Measurements from ENCODE around the gene SCYGR4. TPM values are rescaled to one million over a fixed set of nuclear protein-coding genes. Genes with fewer than 3 reads are reported as not detected.

SCYGR4 gene
- total and polyA plus RNA-seq, 10 donors, result 0.04 TPM; not detected in 9

GRCh38 chr2:227613272-227613660 lies 4.0 kb upstream of the SCYGR4 start:
- WGBS, 5 donors, result 60 to 83% (median 68%) methylated on average over 4 of the region's 4 CpGs
- H3K4me3 ChIP-seq, result no peak overlapping the region
- no peak overlapping the region for H3K27ac ChIP-seq
- intact Hi-C loops (cut with DNase I; ENCODE audit: low total_unique reads), result no loop called here
- DNase-seq, result no peak
- TF ChIP-seq POLR2AphosphoS5 (IDR thresholded peaks at IDR 0.05) (no peak), POLR2A (IDR thresholded peaks at IDR 0.05) (no peak), CTCF (IDR thresholded peaks at IDR 0.05 in 8 of 11, conservative IDR thresholded peaks at IDR 0.05 in 3 of 11) (no peak)
- H3K27me3 ChIP-seq (replicated peaks in 1 of 7), result peaks cover 0 to 35% (median 0%) of the 10 kb centered on the region in 7 donors
- no peaks in the 10 kb centered on the region for H3K36me3 ChIP-seq
- no peaks in the 10 kb centered on the region for H3K9me3 ChIP-seq
- peaks cover 0 to 14% (median 2%) of the 10 kb centered on the region in 6 donors for H3K4me1 ChIP-seq

- no peak for TF ChIP-seq CTCF (IDR thresholded peaks at IDR 0.05 in 8 of 11, conservative IDR thresholded peaks at IDR 0.05 in 3 of 11)
- TF ChIP-seq POLR2A (IDR thresholded peaks at IDR 0.05), result no peak
- TF ChIP-seq POLR2AphosphoS5 (IDR thresholded peaks at IDR 0.05), result no peak
- Histone ChIP-seq H3K4me3 (no peak overlapping the region), H3K4me1 (peaks cover 0 to 4% (median 0%) of the 10 kb centered on the region in 6 donors), H3K9me3 (no peaks in the 10 kb centered on the region), H3K36me3 (no peaks in the 10 kb centered on the region), H3K27ac (no peak overlapping the region), H3K27me3 (replicated peaks in 1 of 7) (peaks cover 0 to 35% (median 0%) of the 10 kb centered on the region in 7 donors)
- DNase-seq, result no peak
- intact Hi-C loops (cut with DNase I; ENCODE audit: low total_unique reads), result no loop called here
- 72 to 95% (median 92%) methylated on average over 1 to 4 of the region's 4 CpGs for WGBS, 5 donors
Measured at GRCh38 chr2:227614246-227614645, 3.1 kb upstream of the SCYGR4 start.

GRCh38 chr2:227614740-227615139 lies 2.6 kb upstream of the SCYGR4 start, which contains the start of gene SCYGR3:
Gene SCYGR3 (minus strand): TSS chr2:227614840. CDS start chr2:227614840, 0 bp downstream.
- WGBS, 5 donors, result 73 to 100% (median 94%) methylated on average over 1 to 4 of the region's 4 CpGs

GRCh38 chr2:227615181-227615580 lies 2.1 kb upstream of the SCYGR4 start:
- H3K27ac ChIP-seq, result no peak overlapping the region
- peaks cover 0 to 25% (median 0%) of the 10 kb centered on the region in 7 donors for H3K27me3 ChIP-seq (replicated peaks in 1 of 7)
- whole genome bisulfite sequencing, 5 donors, result 88 to 96% (median 95%) methylated on average over 4 of the region's 4 CpGs
- no peaks in the 10 kb centered on the region for H3K36me3 ChIP-seq
- H3K4me1 ChIP-seq, result no peaks in the 10 kb centered on the region
- no peak overlapping the region for H3K4me3 ChIP-seq
- TF ChIP-seq POLR2AphosphoS5 (IDR thresholded peaks at IDR 0.05), result no peak
- TF ChIP-seq POLR2A (IDR thresholded peaks at IDR 0.05), result no peak
- no peak for TF ChIP-seq CTCF (IDR thresholded peaks at IDR 0.05 in 8 of 11, conservative IDR thresholded peaks at IDR 0.05 in 3 of 11)
- DNase-seq, result no peak
- intact Hi-C loops (cut with DNase I; ENCODE audit: low total_unique reads), result no loop called here
- no peaks in the 10 kb centered on the region for H3K9me3 ChIP-seq

More at GRCh38 chr2:227614740-227615139, 2.6 kb upstream of the SCYGR4 start, which contains the start of gene SCYGR3:
- H3K4me3 ChIP-seq, result no peak within 1 kb of the TSS
- H3K27me3 ChIP-seq (replicated peaks in 1 of 7), result peaks cover 0 to 30% (median 0%) of the 10 kb centered on the region in 7 donors
- no peaks in the 10 kb centered on the region for H3K9me3 ChIP-seq
- no peak within 1 kb of the TSS for H3K27ac ChIP-seq
- intact Hi-C loops (cut with DNase I; ENCODE audit: low total_unique reads), result no loop called here
- DNase-seq, result no peak
- TF ChIP-seq POLR2AphosphoS5 (IDR thresholded peaks at IDR 0.05), result no peak
- no peak for TF ChIP-seq CTCF (IDR thresholded peaks at IDR 0.05 in 8 of 11, conservative IDR thresholded peaks at IDR 0.05 in 3 of 11)
- TF ChIP-seq POLR2A (IDR thresholded peaks at IDR 0.05), result no peak
- H3K4me1 ChIP-seq, result no peaks in the 10 kb centered on the region
- no peaks in the 10 kb centered on the region for H3K36me3 ChIP-seq
